HG03460 (cell line): ENCODE measurements around the gene JAKMIP1.

Source experiments
- ATAC-seq: cut with Tn5 transposase; IDR thresholded peaks from one replicate; pipeline ENCODE4 v1.9.1; 2021; ENCODE audit not compliant: unreplicated experiment

The JAKMIP1 gene

DNA sequence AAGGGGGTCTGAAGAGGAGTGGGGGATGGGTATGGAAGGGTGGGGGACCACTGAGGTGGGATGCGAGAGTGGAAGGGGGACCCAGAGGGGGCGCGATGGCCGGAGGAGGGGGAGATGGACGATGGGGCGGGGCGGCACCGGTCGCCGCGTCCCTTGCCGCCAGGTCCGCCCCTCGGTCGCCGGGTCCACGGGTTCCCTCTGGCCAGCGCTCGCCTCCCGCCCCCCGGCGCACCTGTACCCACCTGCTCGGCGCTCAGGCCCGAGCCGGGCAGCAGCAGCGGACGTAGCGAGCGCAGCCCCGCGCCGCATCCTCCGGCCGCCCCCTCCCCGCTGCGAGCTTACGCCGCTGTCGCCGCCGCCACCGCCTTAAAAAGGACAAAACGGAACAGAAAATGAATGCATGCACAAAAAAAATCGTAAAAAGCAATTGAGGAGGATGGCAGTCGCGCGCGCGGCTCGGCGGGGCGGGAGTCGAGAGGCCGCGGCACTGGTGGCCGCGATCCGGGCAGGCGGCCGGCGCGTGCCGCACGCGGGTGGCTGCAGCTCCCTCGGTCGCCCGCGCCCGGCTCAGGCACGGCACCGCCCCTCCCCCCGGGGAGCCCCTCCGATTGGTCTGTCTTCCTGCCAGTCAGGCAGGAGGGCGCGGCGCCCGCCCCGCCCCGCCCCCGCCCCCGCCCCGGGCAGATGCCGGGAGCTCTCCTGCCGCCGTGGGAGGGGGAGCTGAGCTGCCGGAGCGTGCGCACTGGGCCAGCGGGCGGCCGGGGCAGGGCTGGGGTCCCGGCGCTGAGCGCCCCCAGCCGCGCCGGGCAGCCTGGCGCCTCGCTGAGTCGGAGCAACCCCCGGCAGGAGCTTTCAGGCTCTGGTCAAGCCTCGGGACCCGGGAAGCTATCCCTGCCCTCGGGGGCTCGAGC is at the start of gene JAKMIP1:
Gene JAKMIP1 (minus strand): TSS at position 539 of the 911 bp plus-strand sequence. CDS start 87,699 bp downstream, outside the sequence.
- peak; percentile 85 for ATAC-seq

DNA sequence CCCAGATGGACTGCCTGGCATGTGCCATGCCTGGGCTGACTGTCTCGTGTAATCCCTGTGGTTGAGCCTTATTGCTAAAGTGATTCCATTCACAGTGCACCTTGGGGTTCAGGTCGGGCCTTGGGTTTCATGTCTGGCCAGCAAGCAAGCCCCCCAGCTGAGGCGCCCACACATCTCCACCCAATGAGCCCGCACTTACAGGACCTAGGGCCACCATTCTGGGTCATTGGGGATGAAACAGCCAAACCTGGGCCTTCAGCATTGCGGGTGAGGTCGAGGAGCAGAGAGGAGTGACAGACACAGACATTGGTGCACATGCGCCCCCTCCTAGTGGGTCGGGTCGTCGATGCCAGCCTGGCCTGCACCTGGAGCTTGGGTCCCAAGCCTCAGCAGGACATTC is 48.0 kb upstream of the JAKMIP1 start:
- no peak for ATAC-seq

DNA sequence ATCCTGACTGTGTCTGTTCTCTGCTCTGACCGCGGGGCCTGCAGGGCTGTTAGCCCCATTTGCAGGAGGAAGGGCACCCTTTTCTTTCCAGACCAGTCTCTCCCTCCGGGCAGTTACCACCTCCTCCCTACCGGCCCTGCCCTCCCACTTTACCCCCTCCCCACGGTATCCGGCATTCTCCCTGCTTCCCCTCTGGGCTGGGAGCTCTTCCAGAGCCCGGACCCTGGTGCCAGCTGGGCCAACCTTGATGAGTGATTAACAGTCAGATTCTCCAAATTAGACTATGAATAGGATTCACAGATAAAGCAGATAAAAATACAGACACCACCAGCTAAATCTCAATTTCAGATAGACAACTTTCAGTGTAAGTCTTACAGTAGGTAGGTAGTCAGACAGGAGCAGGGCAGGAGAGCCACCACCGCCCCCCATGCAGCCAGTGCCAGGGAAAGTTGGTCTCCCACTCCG is 45.9 kb upstream of the JAKMIP1 start:
- no peak for ATAC-seq

DNA sequence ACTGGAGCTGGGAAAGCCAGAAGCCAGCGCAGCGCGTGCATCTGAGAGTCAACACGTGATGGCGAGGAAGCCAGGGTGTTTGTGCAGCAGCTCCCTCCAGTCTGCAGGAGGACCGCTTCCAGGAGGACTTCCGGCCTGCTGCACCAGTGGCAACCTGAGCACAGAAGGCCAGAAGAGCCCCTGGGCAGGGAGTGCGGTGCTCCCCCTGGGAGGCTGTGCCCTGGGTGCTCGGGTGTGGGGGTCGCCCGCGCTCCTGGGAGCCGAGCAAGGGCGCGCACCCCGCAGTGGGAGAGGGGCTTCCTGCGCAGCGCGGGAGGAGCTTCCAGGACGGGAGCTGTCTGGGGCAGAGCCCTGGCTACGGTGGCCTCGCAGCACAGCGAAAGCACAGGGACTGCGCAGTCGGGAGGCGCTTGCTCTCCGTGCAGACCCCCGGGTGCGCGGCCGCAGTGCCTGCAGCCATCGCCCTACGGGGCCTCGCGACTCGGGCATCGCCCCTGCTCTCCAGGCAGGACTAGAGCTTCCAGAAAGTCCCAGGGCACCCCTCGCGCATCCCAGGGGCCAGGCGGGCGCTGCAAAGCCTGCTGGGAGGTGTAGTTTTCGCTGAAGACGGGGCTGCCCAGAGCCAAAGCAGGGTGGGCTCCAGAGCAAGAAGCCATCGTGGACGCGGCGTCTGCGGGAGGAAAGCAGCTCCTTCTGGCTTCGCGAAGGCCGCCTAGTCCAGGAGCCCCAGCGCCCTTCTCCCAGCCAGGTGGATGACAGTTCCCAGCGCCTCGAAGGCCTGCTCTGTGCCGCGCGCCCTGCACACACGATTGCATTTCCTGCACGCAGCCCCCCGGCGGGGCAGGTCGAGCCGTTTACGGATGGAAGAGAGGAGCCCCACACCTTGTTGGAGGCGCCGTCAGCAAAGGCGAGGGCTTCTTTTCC is 45.2 kb upstream of the JAKMIP1 start:
- ATAC-seq = no peak

DNA sequence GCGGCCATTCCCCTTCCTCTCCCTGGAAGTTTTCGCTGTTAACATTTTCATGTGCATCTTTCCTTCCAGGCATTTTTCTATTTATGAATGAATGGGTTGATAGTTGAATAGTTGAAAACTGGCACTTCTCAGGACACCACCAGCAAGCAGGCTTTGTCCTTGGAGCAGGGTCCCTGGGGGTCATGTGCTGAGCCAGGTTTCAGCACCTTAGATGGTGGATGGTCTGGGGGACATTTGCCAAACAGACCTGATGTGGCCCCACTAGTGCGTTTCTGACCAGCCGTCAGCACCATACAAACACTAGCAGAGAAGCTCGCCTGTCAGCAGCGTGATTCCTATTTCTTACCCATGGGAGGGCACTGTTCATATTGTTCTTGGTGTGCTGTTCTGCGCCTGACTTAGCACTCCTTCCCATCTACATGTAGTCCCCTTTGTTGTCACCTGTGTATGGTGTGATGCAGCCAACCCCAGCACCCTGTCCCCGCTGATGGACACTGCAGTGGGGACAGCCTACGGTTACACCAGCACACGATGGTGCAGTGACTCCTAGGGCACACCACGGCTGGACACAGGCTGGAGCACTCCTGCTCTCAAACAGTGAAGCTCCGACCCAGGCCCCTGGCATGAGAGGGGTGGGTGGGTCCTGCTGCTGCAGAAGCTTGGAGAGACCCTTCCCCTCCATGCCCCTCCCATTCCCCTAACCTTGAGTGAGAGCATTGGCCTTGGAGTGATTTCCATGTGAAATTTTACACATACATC is 42.1 kb upstream of the JAKMIP1 start:
- ATAC-seq = no peak

DNA sequence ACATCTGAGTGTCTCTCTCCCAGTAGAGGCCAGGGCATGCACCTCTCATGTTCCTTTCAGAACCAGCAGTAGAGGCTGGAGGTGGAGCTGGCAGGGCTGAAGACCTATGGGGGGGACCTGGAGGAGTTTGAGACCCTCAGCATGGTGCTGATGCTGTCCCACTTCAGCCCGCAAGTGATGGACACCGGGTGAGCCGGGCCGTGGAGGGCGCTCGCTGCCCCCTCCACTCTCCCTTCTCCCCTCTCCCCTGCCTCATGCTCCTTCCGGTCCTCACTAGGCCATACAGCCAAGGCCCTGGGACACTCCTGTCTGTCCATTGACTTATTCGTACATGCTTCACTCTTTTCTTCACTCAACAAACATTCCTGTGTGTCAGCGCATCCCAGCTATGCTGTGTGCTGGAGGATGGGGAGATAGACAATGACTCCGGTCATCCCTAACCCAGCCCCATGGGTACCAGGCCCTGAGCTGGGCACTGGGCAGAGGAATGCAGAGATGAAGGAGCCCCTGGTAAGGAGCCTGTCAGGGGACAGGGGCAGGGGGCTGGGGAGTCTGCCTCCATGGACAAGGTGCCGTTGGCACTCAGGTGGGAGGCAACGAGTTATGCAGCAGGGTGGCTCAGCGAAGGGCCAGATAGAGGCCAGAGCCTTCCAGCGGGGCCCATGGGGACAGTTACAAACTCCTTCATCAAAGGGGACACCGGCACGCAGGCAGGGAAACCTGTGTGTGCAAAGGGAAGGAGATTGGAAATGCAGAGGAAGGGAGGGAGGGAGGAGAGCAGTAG is 40.9 kb upstream of the JAKMIP1 start:
- ATAC-seq = no peak

DNA sequence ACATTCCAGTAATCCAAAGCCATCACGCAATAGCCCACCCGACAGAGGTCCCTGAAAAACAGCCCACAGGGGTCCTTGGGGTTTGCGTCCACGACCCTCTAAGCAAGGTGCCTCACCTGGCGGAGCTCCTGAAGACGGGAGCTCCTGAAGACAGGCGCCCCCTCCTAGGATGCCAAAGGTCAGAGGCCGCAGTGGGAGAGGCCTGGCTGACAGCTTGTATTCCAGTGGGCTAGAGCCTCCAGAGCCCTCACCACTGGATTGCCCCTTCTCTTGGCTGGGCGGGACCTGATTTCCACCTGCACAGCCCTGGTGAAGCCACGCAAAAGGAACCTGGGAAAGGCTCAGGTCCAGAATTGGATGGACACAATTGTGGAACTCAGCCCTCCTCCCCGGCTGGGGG is 39.6 kb upstream of the JAKMIP1 start:
- ATAC-seq = no peak

DNA sequence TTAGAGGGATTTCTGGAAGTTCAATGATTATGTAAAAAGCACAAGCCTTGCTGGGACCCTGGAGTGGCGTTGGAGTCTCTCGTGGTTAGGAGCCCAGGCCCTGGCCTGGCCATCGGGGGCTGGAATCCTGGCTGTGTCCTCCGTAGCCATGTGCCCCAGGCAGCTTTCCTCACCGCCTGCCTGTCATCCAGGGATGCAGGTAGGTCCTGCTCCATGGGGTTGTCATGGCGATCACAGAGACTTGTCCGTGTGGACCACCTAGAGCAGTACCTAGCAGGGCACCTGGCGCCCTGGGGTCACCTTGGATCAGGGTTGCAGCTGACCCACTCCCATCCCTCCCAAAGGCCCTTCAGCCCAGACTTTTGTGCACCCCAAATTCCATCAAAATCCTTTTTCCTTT is 39.1 kb upstream of the JAKMIP1 start:
- ATAC-seq = no peak

DNA sequence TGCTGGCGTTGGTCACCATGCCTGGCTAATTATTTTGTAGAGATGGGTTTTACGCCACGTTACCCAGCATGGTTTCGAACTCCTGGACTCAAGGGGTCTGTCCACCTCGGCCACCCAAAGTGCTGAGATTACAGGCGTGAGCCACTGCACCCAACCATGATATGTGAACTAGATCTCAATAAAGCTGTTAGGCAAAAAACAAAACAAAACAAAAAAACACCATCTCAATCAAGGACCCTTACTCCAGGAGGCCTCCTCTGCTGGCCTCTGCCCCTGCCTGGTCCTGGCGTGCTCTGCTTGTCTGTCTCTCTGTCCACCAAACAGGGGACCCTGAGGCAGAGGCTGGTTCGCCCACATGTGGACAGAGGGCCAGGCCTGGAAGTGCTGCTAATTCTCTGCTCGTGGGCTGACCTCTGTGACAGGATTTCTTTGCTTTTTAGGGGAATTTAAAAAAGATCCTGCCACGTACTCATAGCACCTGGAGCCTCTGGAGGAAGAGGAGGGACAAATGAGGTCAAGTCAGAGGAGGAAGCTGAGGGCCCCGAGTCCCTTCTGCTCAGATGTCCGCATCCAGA is 36.6 kb upstream of the JAKMIP1 start:
- no peak for ATAC-seq

DNA sequence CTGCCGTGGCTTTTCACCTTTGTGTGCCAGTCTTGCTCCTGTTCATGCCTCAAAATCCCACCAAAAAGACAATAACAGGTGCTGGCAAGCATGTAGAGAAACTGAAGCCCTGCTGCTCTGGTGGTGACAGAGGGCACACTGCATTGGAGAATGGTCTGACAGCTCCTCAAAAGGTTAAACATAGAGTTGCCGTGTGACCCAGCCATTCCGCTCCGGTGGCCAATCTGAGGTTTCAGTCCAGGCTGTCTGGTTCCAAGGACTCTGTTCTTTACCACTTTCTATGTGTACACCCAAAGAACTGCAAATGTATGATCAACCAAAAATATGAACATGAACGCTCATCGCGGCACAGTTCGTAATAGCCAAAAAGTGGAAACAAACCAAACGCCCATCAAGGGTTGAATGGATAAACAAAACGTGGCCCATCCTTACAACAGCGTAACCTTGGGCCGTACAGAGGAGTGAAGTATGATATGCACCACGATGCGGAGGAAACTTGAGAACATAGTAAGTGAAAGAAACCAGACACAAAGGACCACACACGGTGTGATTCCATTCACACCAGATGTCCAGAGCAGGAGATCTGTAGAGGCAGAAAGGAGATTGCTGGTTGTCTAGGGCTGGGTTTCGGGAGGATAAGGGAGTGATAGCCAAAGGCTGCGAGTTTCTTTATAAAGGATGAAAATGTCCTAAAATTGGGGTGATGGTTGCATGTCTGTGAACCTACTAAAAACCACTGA is 35.7 kb upstream of the JAKMIP1 start:
- ATAC-seq = no peak

DNA sequence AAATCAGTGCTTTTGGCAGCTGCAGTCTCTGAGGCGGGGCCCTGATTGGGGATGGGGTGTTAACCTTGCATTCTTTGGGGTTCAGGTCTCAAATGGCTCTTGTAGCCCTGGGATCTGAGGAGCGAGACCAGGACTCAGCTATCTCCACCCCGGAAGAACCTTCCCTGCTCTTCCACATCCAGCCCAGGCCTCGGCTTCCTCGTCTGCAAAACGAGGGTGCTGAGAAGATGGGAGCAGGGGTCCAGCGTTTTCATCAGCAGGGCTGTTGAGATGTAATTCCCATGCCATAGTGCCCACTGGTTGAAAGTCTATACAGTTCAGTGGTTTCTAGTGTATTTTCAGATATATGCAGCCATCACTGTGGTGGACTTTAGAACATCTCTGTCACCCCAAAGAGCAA is 34.7 kb upstream of the JAKMIP1 start:
- ATAC-seq = no peak

DNA sequence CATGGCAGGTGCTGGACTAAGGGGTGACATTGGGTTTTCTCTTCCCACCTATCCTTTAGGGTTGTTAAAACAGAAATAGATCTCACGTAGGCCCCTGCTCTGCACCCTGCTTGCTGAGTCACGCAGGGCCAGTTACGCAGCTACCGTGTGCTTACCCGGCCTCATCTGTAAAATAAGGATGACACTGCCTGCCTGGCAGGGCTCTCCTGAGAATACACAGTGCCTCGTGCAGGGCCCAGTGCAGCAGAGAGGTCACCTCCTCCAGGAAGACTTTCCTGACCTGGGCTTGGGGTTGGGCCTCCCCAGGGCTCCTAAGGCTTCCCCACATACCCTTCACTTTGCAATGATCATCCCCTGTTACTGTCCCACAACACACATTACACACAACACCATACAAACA is 33.6 kb upstream of the JAKMIP1 start:
- ATAC-seq = no peak

DNA sequence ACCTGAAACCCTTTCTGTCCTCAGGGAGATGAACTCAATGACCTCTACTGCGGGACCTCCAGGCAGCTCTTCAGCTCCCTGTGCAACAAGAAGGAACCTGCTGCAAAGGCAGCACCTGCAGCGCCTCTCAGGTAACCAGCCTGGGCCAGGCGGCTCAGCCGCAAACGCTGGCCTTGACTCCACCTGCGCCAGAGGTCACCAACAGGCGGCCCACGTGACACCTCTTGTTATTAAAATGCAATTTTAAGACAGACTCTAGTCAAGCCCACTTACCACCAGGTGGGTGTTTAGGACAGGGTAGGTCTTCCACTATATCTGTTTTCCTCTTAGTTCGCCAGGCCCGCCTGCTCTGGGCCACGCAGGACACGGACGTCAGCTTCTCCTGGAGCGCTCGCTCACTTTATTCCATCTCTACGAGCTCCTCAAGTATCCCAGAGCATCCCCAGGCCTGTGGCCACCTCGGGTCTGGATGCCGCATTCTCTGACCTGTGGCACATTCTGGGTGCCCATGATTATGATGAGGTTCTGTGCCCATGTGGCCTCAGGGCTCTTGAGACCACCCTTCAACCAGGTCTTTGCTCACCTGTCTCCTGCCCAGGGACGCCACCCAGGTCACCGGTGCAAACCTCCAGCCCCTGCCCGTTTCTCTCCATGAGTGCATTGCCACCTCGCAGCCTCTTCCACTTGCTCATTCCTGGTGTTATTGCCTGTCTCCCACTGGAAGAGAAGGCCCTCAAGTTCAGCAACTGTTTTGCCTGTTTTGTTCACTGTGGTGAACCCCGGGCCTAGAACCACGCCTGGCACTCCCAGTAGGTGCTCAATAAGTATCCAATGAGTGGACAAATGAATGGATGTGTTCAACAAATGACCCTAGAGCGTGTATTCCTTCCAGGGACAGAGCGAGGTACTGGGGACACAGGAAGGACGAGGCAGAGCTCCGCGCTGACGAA is 32.8 kb upstream of the JAKMIP1 start:
- ATAC-seq = no peak

DNA sequence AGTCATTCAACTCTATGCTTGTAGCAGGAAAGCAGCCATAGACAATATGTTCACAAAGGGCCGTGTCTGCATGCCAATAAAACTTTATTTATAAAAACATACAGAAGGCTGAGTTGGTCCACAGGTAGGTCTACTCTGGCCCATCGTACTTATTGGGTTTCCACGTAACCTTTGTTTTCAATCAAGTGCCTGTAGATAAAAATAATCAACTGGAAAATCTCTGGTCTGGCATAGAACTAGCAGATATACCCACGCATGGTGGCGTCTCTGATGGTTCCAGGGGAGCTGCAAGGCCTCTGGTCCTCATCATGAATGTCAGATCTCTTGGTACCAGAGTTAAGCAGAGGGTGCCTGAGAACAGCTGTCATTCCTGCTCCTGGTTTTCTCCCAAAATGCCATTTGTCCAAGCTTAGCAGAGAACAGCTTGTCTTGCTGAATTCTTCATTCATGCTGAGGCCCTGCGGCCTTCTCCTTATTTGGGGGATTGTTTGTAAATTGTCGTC is 31.4 kb upstream of the JAKMIP1 start:
- no peak for ATAC-seq

DNA sequence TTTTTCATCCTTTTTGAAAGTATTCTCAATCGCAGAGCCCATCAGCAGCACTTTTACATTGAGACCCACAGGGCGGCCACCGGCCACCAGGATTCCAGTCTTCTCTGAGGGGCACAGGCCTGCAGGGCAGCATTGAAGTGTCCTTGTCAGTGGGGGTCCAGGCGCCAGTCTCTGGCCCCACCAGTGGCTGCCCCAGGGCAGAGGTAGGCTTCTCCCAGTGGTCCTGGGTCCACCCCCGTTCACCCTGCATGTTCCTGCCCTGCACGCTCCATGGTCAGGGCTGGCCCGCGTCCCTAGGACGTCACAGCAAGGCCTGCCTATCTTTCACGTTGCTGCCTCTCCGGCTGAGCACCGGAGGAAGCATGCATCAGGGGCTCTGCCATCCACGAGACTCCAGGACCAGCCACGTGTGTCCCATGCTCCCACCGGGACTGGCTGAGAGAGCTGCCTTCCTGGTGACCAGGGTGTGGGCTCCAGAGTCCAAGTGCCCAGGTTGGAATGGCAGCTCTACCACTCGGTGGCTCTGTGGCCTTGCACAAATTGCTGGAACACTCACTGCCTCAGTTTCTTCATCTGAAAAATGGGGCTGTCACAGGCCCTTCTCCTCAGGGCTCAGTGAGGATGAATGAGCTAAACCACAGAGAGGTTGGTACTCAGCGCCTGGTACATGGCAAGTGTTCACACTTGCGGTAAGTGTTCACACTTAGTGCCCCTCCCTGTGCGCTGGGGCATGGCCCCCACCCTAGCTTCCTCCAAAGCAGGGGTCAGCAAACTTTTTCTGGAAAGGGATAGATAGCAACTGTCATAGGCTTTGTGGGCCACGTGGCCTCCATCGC is 30.7 kb upstream of the JAKMIP1 start:
- ATAC-seq = no peak

DNA sequence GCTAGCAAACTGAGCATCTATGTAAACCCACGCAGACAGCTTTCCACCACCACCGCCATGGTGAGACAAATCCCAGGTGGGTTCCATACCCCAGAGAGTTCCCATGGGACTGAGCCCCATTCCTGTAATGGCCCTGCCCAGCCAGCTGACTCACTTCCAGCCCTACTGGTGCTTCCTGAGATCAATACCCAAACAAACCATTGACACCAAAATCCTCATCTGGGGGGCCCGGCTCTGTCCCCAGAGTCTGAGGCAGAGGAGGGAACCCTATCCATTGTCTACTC is 30.1 kb upstream of the JAKMIP1 start:
- no peak for ATAC-seq
